ENCODE results near the gene DTHD1. TPM values are rescaled to one million over a fixed set of nuclear protein-coding genes. Genes with fewer than 3 reads are reported as not detected.

The DTHD1 gene
- total RNA-seq, 3 donors from 2014 or later = 0.12 to 0.55 (median 0.22) TPM

GRCh38 chr4:36329228-36329627 lies 47.8 kb downstream of the DTHD1 start:
- H3K9me3 ChIP-seq = no peaks in the 10 kb centered on the region
- DNase-seq (no peak), ATAC-seq (no peak)
- intact Hi-C loops (cut with DNase I, micrococcal nuclease) = no loop called here
- no peak for TF ChIP-seq CTCF (IDR thresholded peaks at IDR 0.05)
- no peak overlapping the region for H3K4me3 ChIP-seq
- H3K36me3 ChIP-seq (ENCODE audit: low read depth) = no peaks in the 10 kb centered on the region
- H3K4me1 ChIP-seq (ENCODE audit: low read depth) = no peaks in the 10 kb centered on the region

- Histone ChIP-seq H3K36me3 (ENCODE audit: low read depth) (no peaks in the 10 kb centered on the region), H3K4me1 (ENCODE audit: low read depth) (no peaks in the 10 kb centered on the region), H3K9me3 (no peaks in the 10 kb centered on the region), H3K4me3 (no peak overlapping the region)
- DNase-seq = no peak
- intact Hi-C loops (cut with DNase I, micrococcal nuclease) = no loop called here
- no peak for ATAC-seq
- TF ChIP-seq CTCF (IDR thresholded peaks at IDR 0.05) = no peak
These were observed 49.4 kb downstream of the DTHD1 start for GRCh38 chr4:36330796-36331195.

- intact Hi-C loops (cut with DNase I, micrococcal nuclease) = no loop called here
- TF ChIP-seq CTCF (IDR thresholded peaks at IDR 0.05) = no peak
These were observed 50.8 kb downstream of the DTHD1 start for GRCh38 chr4:36332023-36332781.

GRCh38 chr4:36332782-36333131 lies 51.3 kb downstream of the DTHD1 start:
- intact Hi-C loops (cut with DNase I, micrococcal nuclease) = no loop called here
- H3K4me1 ChIP-seq (ENCODE audit: low read depth) = no peaks in the 10 kb centered on the region
- no peaks in the 10 kb centered on the region for H3K9me3 ChIP-seq
- ATAC-seq (no peak), DNase-seq (no peak)
- no peak for TF ChIP-seq CTCF (IDR thresholded peaks at IDR 0.05)
- no peaks in the 10 kb centered on the region for H3K36me3 ChIP-seq (ENCODE audit: low read depth)
- H3K4me3 ChIP-seq = no peak overlapping the region

More at GRCh38 chr4:36332023-36332781, 50.8 kb downstream of the DTHD1 start:
- Histone ChIP-seq H3K4me1 (ENCODE audit: low read depth) (no peaks in the 10 kb centered on the region), H3K4me3 (no peak overlapping the region), H3K9me3 (no peaks in the 10 kb centered on the region), H3K36me3 (ENCODE audit: low read depth) (no peaks in the 10 kb centered on the region)
- ATAC-seq (no peak), DNase-seq (no peak)

GRCh38 chr4:36333303-36333877 lies 52.0 kb downstream of the DTHD1 start:
- DNase-seq = no peak

More at GRCh38 chr4:36333303-36333877, 52.0 kb downstream of the DTHD1 start:
- H3K4me3 ChIP-seq = no peak overlapping the region
- no peaks in the 10 kb centered on the region for H3K4me1 ChIP-seq (ENCODE audit: low read depth)
- no peaks in the 10 kb centered on the region for H3K9me3 ChIP-seq
- intact Hi-C loops (cut with DNase I, micrococcal nuclease) = no loop called here
- no peaks in the 10 kb centered on the region for H3K36me3 ChIP-seq (ENCODE audit: low read depth)
- no peak for ATAC-seq
- TF ChIP-seq CTCF (IDR thresholded peaks at IDR 0.05) = no peak

All from mucosa of descending colon (tissue), 3 donors.